Smooth muscle cell (in vitro differentiated cells): ENCODE data around the gene DOCK1. TPM values are rescaled to one million over a fixed set of nuclear protein-coding genes. Genes with fewer than 3 reads are reported as not detected.

Experiments used
- DNase-seq: peaks from one replicate; lab custom pipeline; 2025; ENCODE audit not compliant: unreplicated experiment; lab: John Stamatoyannopoulos, UW
- H2AFZ ChIP-seq: fragments of 200-600 bp; sonication (generic); 2 replicates; pipeline ENCODE4 v1.6.0; 2016; ENCODE audit warnings: antibody characterized with exemption, low read depth, mild to moderate bottlenecking
- H3F3A ChIP-seq: fragments of 200-600 bp; sonication (generic); 2 replicates; pipeline ENCODE4 v1.6.0; 2017; ENCODE audit warnings: antibody characterized with exemption, low read depth
- H3K27ac ChIP-seq: fragments of 200-600 bp; sonication (generic); 2 replicates; pipeline ENCODE4 v1.5.1; 2016; ENCODE audit warnings: low read depth, mild to moderate bottlenecking
- H3K27me3 ChIP-seq: fragments of 200-600 bp; sonication (generic); 2 replicates; pipeline ENCODE4 v1.6.1; 2016; ENCODE audit warnings: low read depth, mild to moderate bottlenecking
- H3K36me3 ChIP-seq: fragments of 200-600 bp; sonication (generic); 2 replicates; pipeline ENCODE4 v1.5.1; 2016; ENCODE audit warnings: low read depth
- H3K4me1 ChIP-seq: fragments of 200-600 bp; sonication (generic); 2 replicates; pipeline ENCODE4 v1.5.1; 2016; ENCODE audit warnings: low read depth
- H3K4me2 ChIP-seq: fragments of 200-600 bp; sonication (generic); 2 replicates; pipeline ENCODE4 v1.6.0; 2016; ENCODE audit warnings: mild to moderate bottlenecking
- H3K4me3 ChIP-seq: fragments of 200-600 bp; sonication (generic); 2 replicates; pipeline ENCODE4 v1.5.1; 2016; ENCODE audit warnings: mild to moderate bottlenecking
- H3K79me2 ChIP-seq: fragments of 200-600 bp; sonication (generic); 2 replicates; pipeline ENCODE4 v1.6.0; 2016; ENCODE audit warnings: low read depth, mild to moderate bottlenecking
- H3K9ac ChIP-seq: fragments of 200-600 bp; sonication (generic); 2 replicates; pipeline ENCODE4 v1.6.0; 2016; ENCODE audit warnings: low read depth
- H3K9me3 ChIP-seq: fragments of 200-600 bp; sonication (generic); replicated peaks from 2 replicates; pipeline ENCODE4 v1.5.1; 2016; ENCODE audit warnings: low read depth
- H4K20me1 ChIP-seq: fragments of 200-600 bp; sonication (generic); 2 replicates; pipeline ENCODE4 v1.6.0; 2016; ENCODE audit warnings: low read depth
- WGBS: methylation state at CpG from one replicate; pipeline ENCODE4 v1.1.7; 2016; ENCODE audit warnings: low lambda C conversion rate; 5-methylcytosine and 5-hydroxymethylcytosine counted together
- polyA plus RNA-seq: library from polyadenylated mRNA; unstranded; fragments of >200 nt; fragmentation: Nextera tagmentation; extraction: Ambion mirVana; gene quantifications from 2 replicates; pipeline ENCODE4 v1.2.1, GENCODE V29; 2016
- total RNA-seq: library from RNA; depleted of rRNA; stranded (reverse); fragments of >200 nt; gene quantifications from 2 replicates; pipeline ENCODE4 v1.2.3, GENCODE V29; 2014
- TF ChIP-seq, protein P1 (sequence below): fragments of 200-600 bp; sonication (generic); IDR thresholded peaks from 2 replicates; pipeline ENCODE4 v1.5.1; 2017; ENCODE audit warnings: borderline replicate concordance, mild to moderate bottlenecking, antibody characterized with exemption; ENCODE audit not compliant: insufficient read depth, poor library complexity, severe bottlenecking

Gene DOCK1
- total and polyA plus RNA-seq, 2 experiments from 2014 or later = 18.4 to 37.1 TPM

DNA sequence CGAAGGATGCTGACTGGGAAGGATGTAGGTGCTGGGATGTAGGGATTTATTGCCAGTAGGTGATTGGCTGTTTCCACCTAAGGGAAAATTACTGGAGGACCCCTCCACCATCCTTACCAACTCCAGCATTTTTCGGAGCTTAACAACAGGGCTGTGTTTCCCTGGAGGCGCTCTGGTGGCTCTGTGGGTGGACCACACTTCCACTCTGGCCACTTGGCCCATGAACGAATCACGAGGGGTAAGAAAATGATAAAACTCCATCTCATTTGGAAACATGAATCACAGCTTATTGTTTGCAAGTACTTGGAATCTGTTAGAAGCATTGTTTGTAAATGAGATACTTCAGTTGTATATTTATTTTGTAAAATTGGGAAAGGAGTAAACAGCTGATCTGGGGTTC is 3.0 kb downstream of the DOCK1 start:
- peaks cover 64% of the 10 kb centered on the region for H3K79me2 ChIP-seq
- peaks cover 8% of the 10 kb centered on the region for H3K4me1 ChIP-seq
- H3K36me3 ChIP-seq = no peaks in the 10 kb centered on the region
- no peak overlapping the region for H3K4me2 ChIP-seq
- no peak overlapping the region for H2AFZ ChIP-seq
- no peak overlapping the region for H3K4me3 ChIP-seq
- no peaks in the 10 kb centered on the region for H3K27me3 ChIP-seq
- WGBS = 71% methylated on average over 5 of the region's 5 CpGs
- peaks cover 69% of the 10 kb centered on the region for H4K20me1 ChIP-seq
- no peak overlapping the region for H3K9ac ChIP-seq
- TF ChIP-seq, protein P1, sequence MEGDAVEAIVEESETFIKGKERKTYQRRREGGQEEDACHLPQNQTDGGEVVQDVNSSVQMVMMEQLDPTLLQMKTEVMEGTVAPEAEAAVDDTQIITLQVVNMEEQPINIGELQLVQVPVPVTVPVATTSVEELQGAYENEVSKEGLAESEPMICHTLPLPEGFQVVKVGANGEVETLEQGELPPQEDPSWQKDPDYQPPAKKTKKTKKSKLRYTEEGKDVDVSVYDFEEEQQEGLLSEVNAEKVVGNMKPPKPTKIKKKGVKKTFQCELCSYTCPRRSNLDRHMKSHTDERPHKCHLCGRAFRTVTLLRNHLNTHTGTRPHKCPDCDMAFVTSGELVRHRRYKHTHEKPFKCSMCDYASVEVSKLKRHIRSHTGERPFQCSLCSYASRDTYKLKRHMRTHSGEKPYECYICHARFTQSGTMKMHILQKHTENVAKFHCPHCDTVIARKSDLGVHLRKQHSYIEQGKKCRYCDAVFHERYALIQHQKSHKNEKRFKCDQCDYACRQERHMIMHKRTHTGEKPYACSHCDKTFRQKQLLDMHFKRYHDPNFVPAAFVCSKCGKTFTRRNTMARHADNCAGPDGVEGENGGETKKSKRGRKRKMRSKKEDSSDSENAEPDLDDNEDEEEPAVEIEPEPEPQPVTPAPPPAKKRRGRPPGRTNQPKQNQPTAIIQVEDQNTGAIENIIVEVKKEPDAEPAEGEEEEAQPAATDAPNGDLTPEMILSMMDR = no peak
- DNase-seq = no peak
- no peaks in the 10 kb centered on the region for H3F3A ChIP-seq
- H3K9me3 ChIP-seq = no peaks in the 10 kb centered on the region
- no peak overlapping the region for H3K27ac ChIP-seq

DNA sequence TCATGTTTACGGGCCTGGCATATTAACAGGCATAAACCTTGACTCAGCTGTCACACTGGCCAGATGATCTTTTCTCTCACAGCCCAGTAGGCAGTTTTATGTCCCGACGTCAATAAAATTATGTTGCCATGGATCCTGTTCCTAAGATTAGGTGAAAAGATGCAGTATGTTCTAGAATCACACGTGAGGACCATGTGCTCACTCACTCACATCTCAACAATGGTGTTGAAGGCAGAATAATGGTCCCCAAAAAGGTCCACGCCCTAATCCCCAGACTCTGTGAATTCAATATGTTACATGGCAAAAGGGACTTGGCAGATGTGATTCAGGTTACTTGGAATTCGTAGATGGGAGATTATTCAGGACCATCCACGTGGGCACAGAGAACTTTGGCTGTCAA is 3.5 kb downstream of the DOCK1 start:
- H3K4me3 ChIP-seq = no peak overlapping the region
- H3K79me2 ChIP-seq = peaks cover 69% of the 10 kb centered on the region
- H3K27ac ChIP-seq = no peak overlapping the region
- H3K9me3 ChIP-seq = no peaks in the 10 kb centered on the region
- WGBS = 69% methylated on average over 7 of the region's 7 CpGs
- H3K27me3 ChIP-seq = no peaks in the 10 kb centered on the region
- TF ChIP-seq, protein P1 = no peak
- H2AFZ ChIP-seq = no peak overlapping the region
- H3K9ac ChIP-seq = no peak overlapping the region
- peaks cover 74% of the 10 kb centered on the region for H4K20me1 ChIP-seq
- H3K4me1 ChIP-seq = peaks cover 8% of the 10 kb centered on the region
- H3F3A ChIP-seq = no peaks in the 10 kb centered on the region
- no peak for DNase-seq
- no peak overlapping the region for H3K4me2 ChIP-seq
- no peaks in the 10 kb centered on the region for H3K36me3 ChIP-seq

DNA sequence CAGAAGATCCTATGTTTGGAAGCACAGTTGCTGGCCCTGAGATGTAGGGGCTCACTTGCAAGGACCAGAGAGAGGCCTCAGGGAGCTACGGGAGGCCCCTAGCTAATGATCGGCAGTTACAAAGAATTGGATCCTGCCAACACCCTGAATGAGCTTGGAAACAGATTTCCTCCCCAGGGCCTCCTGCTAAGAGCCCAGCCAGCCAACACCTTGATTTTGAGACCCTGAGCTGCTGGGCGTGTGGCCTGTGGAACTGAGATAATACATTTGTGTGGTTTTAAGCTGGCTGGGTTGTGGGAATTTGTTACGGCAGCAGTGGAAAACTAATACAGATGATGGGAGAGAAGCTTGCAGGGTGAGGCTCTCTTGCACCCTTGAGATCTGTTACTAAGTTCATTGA is 3.9 kb downstream of the DOCK1 start:
- Histone ChIP-seq H3K27ac (no peak overlapping the region), H2AFZ (no peak overlapping the region), H3K4me1 (peaks cover 8% of the 10 kb centered on the region), H4K20me1 (peaks cover 78% of the 10 kb centered on the region), H3K27me3 (no peaks in the 10 kb centered on the region), H3K4me3 (no peak overlapping the region), H3K36me3 (no peaks in the 10 kb centered on the region), H3K4me2 (no peak overlapping the region), H3F3A (no peaks in the 10 kb centered on the region), H3K79me2 (peaks cover 73% of the 10 kb centered on the region), H3K9me3 (no peaks in the 10 kb centered on the region), H3K9ac (no peak overlapping the region)
- 94% methylated on average over 4 of the region's 4 CpGs for WGBS
- TF ChIP-seq, protein P1 = no peak
- DNase-seq = no peak

DNA sequence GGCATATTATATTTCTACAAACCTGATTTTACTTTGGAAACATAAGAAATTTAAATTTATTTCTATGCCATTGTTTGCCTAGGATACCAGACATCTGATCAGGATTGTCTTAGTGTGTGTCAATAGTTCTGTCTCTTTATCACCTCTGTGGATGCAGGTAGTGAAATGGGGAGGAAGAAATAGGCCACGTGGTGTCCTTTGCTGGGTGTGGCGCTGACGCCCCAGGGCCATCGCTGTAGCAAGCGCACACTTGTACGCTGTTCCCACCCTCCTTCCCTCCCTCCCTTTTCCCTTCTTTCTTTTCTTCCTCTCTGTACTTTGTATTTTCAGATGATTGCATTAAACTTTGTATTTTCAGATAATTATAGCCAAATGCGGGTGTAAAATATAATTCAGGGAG is 5.0 kb downstream of the DOCK1 start:
- H3F3A ChIP-seq = no peaks in the 10 kb centered on the region
- peaks cover 88% of the 10 kb centered on the region for H4K20me1 ChIP-seq
- TF ChIP-seq, protein P1 = no peak
- H3K27ac ChIP-seq = no peak overlapping the region
- no peak overlapping the region for H3K4me3 ChIP-seq
- H3K79me2 ChIP-seq = peaks cover 84% of the 10 kb centered on the region
- no peak overlapping the region for H3K4me2 ChIP-seq
- no peak for DNase-seq
- H3K9ac ChIP-seq = no peak overlapping the region
- no peaks in the 10 kb centered on the region for H3K9me3 ChIP-seq
- 92% methylated on average over 7 of the region's 7 CpGs for WGBS
- no peaks in the 10 kb centered on the region for H3K4me1 ChIP-seq
- H2AFZ ChIP-seq = no peak overlapping the region
- H3K36me3 ChIP-seq = no peaks in the 10 kb centered on the region
- H3K27me3 ChIP-seq = no peaks in the 10 kb centered on the region
